ENCODE data around the gene APBB2.
A peak's percentile ranks its signal among the peaks of the same experiment; 100 is the strongest.

The APBB2 gene

DNA sequence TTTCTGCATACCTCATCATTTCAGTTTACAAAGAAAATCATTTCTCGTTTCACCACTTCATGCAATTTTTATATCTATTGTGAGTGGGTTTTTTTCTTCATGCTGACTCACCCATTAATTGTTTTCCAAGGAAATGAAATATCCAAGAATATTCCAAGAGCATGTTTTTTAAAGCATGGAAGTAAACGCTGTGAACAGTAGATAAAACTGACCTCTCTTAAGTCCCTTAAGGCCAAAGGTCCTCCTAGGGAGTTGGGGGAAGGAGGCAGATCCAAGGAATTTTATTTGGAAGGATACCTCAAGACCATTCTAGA, 2.6 kb upstream of the APBB2 start:
- no peak for DNase-seq (ENCODE audit: low read depth in 2 of 2)
- TF ChIP-seq, protein P1, sequence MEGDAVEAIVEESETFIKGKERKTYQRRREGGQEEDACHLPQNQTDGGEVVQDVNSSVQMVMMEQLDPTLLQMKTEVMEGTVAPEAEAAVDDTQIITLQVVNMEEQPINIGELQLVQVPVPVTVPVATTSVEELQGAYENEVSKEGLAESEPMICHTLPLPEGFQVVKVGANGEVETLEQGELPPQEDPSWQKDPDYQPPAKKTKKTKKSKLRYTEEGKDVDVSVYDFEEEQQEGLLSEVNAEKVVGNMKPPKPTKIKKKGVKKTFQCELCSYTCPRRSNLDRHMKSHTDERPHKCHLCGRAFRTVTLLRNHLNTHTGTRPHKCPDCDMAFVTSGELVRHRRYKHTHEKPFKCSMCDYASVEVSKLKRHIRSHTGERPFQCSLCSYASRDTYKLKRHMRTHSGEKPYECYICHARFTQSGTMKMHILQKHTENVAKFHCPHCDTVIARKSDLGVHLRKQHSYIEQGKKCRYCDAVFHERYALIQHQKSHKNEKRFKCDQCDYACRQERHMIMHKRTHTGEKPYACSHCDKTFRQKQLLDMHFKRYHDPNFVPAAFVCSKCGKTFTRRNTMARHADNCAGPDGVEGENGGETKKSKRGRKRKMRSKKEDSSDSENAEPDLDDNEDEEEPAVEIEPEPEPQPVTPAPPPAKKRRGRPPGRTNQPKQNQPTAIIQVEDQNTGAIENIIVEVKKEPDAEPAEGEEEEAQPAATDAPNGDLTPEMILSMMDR (IDR thresholded peaks at IDR 0.05; ENCODE audit: low read depth, low read length): no peak
- peak overlapping the region; percentile 64 to 68 for H3K4me3 ChIP-seq (replicated peaks in 1 of 2; ENCODE audit: low read depth in 2 of 2, low read length in 2 of 2)

DNA sequence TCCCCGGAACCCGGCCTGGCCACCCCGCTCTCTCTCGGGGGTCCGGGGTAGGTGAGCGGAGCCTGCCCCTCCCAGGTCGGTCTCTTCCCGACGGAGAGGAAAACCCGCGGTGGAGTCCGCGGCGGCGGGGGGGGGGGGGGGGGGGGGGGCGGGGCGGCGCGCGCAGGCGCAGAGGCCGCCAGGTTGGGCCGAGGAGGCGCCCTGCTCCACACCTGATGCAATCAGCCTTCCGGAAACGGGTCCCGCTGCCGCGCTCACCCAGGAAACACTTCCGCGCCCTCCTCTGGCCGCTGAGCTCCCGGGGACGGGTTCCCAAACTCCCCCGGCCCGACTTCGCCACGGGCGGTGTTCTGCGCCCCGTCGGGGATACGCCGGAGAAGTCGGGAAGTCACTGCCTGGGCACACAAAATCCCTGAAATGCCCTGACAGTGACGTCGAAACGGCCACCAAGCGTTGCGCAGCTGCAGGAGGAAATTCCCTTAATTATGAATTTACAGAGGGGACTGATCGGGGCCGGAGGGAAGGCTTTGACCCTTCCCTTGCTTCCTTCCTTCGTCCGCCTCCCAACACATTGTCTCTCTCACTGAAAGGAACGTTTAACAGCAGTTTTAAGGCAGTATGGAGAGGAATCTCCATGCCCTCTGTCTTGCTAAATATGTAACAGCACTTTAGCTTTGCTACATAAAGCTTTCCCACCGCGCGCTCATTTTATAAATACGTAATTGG, 2.1 kb upstream of the APBB2 start:
- DNase-seq (ENCODE audit: low read depth in 2 of 2): peak; percentile 72 to 76
- TF ChIP-seq, protein P1 (IDR thresholded peaks at IDR 0.05; ENCODE audit: low read depth, low read length): peak; percentile 44
- peak overlapping the region; percentile 64 to 68 for H3K4me3 ChIP-seq (replicated peaks in 1 of 2; ENCODE audit: low read depth in 2 of 2, low read length in 2 of 2)

DNA sequence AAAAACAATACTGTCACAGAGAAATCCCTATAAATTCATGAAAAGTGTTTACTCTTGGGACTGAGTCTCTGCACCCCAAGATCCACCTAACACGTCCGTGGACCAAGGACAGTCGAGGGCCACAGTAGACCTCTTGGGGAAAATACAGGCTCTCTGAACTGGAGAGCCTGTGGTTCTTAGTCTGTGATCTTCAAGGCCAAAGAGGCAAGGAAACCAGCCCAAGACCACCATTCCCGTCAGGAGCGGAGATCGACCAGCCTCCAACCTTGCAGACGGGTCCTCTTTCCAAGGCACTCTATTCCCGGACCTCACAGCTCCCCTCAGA, 1.6 kb upstream of the APBB2 start:
- DNase-seq (ENCODE audit: low read depth in 2 of 2): no peak
- peak overlapping the region; percentile 64 to 68 for H3K4me3 ChIP-seq (replicated peaks in 1 of 2; ENCODE audit: low read depth in 2 of 2, low read length in 2 of 2)
- TF ChIP-seq, protein P1 (IDR thresholded peaks at IDR 0.05; ENCODE audit: low read depth, low read length): no peak

DNA sequence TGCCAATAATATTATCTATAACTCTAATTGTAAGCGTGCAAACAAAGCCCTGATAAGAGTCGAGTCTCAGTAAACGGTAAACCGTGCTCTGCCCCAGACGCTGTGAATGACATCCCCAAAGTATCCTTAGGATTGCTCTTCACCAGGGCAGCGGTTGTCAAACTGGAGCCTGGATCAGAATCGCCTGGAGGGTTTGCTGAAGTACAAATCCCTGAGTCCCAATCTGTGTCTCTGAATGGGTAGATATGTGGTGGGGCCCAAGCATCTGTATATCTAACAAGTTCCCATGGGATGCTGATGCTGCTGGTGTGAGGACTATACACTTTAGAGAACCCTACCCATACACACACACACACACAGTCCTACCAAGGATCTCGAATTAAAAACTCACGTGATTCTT, 813 bp upstream of the APBB2 start:
- H3K4me3 ChIP-seq (replicated peaks in 1 of 2; ENCODE audit: low read depth in 2 of 2, low read length in 2 of 2): no peak overlapping the region
- DNase-seq (ENCODE audit: low read depth in 2 of 2): no peak

DNA sequence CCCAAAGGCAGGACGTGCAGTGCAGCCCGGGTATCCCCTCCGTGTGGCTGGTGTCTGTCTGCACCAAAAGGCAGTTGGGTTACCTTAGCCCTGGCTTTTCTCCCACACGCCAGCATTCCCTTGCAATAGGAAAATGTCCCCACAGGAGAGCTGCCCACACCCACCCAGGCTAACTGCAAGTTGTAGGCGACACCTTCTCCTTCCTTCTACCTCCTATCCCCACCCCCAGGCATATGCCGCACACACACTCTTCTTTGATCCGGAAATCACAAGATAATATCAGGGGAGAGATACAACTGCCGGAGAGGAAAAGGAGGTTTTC, 444 bp upstream of the APBB2 start:
- TF ChIP-seq, protein P1 (IDR thresholded peaks at IDR 0.05; ENCODE audit: low read depth, low read length): no peak
- peak overlapping the region in 1 of 2 donors; percentile 21 for H3K4me3 ChIP-seq (replicated peaks in 1 of 2; ENCODE audit: low read depth in 2 of 2, low read length in 2 of 2)
- no peak for DNase-seq (ENCODE audit: low read depth in 2 of 2)

More for the DNA sequence above, 813 bp upstream of the APBB2 start:
- TF ChIP-seq, protein P1 (IDR thresholded peaks at IDR 0.05; ENCODE audit: low read depth, low read length): no peak

DNA sequence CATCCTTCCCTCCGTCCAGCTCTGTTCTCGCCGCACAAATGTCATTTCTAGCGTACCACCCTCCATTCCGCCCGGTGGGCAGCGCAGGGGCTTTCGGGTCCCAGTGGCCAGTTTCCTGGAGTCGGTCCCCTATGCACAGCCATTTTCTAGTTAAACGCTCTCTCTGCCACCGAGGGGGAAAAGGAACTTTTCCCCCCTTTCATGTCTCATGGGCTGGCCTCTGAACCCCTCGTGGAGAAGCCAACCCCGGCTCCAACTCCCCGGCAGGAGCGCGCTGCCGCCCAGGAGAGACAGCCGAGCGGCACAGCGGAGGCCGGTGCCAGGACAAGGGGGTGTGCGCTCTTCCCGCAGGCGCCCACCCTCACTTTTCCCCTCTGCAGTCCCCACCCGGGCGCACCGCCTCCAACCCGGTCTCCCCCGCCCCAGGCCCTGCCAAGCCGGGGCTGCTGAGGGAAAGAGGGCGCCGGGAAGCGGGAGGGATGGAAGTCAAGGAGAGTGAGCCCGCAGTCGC, 662 bp downstream of the APBB2 start:
- peak overlapping the region; percentile 94 to 95 for H3K4me3 ChIP-seq (replicated peaks in 1 of 2; ENCODE audit: low read depth in 2 of 2, low read length in 2 of 2)
- DNase-seq (ENCODE audit: low read depth in 2 of 2): no peak
- TF ChIP-seq, protein P1 (IDR thresholded peaks at IDR 0.05; ENCODE audit: low read depth, low read length): no peak
